ENCODE results near the gene NFASC.

Gene NFASC

DNA sequence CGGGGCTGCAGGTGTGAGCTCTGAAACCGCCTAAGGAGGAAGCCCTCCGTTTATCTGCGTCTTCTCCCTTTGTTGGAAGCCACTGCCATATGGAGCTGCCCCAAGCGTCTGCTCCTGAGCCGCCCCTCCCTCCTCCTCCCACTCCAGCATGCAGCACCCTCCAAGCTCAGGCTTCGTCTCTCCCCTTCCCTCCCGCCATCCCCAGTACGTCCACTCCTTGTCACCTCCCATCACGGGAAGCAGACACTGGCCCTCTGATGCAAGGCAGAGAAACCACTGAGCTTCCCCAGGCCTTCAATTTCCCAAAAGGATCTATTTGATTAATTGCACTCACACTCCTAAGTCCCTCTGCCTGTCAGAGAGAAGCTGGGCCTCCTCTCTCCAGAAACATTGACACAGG is 52.5 kb downstream of the NFASC start:
- Histone ChIP-seq H3K36me3 (ENCODE audit: control insufficient read depth, insufficient read depth, low read length) (no peaks in the 10 kb centered on the region), H3K9ac (ENCODE audit: low read length) (no peak overlapping the region), H3K4me1 (ENCODE audit: control insufficient read depth, insufficient read depth, low read length) (peaks cover 6% of the 10 kb centered on the region), H3K27me3 (ENCODE audit: control insufficient read depth, insufficient read depth, low read length) (peaks cover 5% of the 10 kb centered on the region), H3K4me3 (ENCODE audit: low read length) (no peak overlapping the region), H3K9me3 (ENCODE audit: control insufficient read depth, low read length) (no peaks in the 10 kb centered on the region)

GRCh38 chr1:204923626-204924012 is 53.0 kb downstream of the NFASC start:
- peaks cover 5% of the 10 kb centered on the region for H3K27me3 ChIP-seq (ENCODE audit: control insufficient read depth, insufficient read depth, low read length)
- no peaks in the 10 kb centered on the region for H3K9me3 ChIP-seq (ENCODE audit: control insufficient read depth, low read length)
- no peak overlapping the region for H3K4me3 ChIP-seq (ENCODE audit: low read length)
- no peak overlapping the region for H3K9ac ChIP-seq (ENCODE audit: low read length)
- H3K4me1 ChIP-seq (ENCODE audit: control insufficient read depth, insufficient read depth, low read length), result peaks cover 4% of the 10 kb centered on the region
- H3K36me3 ChIP-seq (ENCODE audit: control insufficient read depth, insufficient read depth, low read length), result no peaks in the 10 kb centered on the region

DNA sequence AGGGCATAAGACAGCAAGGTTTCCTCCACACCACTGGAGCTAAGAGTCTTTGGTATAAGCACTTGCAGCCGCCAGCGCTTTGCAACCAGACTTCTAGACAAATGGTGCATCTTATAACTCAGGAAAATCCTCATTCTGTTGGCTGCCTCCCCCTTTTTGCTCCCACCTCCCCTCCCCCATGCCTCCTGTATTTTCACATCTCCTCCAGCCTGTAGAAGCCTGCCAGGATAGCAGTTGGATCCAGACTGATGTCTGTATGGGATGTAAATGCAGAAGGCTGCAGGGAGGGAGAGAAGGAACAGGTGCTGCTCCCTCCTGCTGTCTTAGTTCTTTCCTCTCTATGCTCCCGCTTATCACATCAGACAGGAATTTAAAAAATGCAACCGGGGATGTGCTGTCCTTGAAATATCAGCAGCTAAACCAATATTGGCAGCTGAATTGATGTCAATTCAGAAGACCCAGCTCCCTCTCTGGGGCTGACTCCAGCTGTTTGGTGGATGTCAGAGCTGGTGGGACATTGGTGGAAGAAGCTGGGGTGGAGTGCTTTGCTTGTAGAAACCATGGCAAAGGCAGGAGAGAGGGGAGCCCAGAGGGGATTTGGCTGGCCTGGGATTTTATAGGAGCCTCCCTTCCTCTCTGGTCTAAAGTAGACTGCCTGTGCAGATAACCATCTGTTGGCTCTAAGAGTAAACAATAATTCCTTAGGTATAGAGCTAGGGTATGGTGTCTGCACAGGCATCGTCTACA is 53.5 kb downstream of the NFASC start:
- peaks cover 5% of the 10 kb centered on the region for H3K27me3 ChIP-seq (ENCODE audit: control insufficient read depth, insufficient read depth, low read length)
- no peaks in the 10 kb centered on the region for H3K4me1 ChIP-seq (ENCODE audit: control insufficient read depth, insufficient read depth, low read length)
- H3K9ac ChIP-seq (ENCODE audit: low read length), result no peak overlapping the region

DNA sequence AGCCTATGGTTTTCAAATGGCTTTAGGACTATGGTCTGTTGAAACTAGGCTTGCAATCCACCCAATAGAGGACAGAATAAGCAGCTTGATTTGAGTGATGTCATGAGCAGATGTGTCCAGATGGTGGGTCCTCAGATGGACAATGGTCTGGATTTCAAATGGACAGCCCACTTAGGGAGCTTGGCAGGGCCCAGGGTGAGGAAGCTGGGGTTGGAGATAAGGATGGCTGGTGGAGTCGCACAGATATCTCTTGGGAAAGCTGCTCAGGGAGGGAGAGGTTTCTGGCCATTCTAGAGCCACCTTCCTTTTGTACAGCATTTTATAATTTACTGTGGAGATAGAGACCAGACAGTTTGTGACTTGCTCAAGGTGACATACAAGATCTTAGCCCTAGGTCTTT is 55.0 kb downstream of the NFASC start:
- H3K36me3 ChIP-seq (ENCODE audit: control insufficient read depth, insufficient read depth, low read length), result no peaks in the 10 kb centered on the region
- no peak overlapping the region for H3K4me3 ChIP-seq (ENCODE audit: low read length)
- H3K9ac ChIP-seq (ENCODE audit: low read length), result no peak overlapping the region
- no peaks in the 10 kb centered on the region for H3K9me3 ChIP-seq (ENCODE audit: control insufficient read depth, low read length)
- peaks cover 5% of the 10 kb centered on the region for H3K27me3 ChIP-seq (ENCODE audit: control insufficient read depth, insufficient read depth, low read length)
- no peaks in the 10 kb centered on the region for H3K4me1 ChIP-seq (ENCODE audit: control insufficient read depth, insufficient read depth, low read length)

More for the DNA sequence above, 53.5 kb downstream of the NFASC start:
- H3K9me3 ChIP-seq (ENCODE audit: control insufficient read depth, low read length), result no peaks in the 10 kb centered on the region
- no peaks in the 10 kb centered on the region for H3K36me3 ChIP-seq (ENCODE audit: control insufficient read depth, insufficient read depth, low read length)
- H3K4me3 ChIP-seq (ENCODE audit: low read length), result no peak overlapping the region

DNA sequence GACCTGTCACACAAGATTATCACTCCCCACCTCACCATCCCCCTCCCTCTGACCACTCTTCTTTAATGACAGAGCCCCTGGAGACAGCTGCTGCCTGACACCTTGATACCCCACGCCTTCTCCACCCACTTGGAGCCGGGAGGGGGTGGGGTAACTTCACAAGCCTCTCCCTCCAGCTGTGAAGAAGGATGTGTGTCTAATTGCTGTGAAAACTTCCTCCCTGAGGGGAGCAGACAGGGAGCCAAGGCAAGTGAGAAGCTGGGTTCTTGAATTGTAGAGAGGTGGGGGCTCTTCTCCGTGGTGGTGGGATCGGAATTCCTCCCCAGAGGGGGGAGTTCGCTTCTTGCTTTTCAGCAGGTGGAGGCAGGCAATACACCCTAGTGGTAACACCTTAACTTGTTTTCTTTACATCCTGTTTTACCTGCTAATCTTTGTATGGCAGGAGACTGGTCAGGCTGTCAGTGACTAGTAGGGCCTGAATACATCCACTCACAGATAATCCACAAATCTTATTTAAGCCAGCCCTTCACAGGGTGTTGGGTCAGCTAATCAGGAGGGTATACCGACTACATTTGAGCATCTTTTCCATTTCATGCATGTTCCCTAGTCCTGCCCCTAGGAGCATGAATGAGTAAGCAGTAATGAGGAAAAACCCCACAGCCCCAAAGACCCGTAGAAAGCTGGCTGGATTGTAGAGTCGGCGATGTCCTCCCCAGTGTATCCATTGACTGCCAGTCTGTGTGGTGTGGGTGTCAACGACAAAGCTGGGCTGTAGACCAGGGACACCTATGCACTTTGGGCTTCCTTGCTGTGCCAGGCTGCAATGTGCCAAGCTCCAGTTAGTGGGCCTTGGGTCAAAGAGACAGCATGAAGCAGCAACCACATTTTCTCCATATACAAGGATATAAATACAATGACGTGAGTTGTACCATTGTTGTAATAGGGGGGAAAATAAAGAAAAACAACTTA is 57.3 kb downstream of the NFASC start:
- H3K4me3 ChIP-seq (ENCODE audit: low read length), result no peak overlapping the region
- no peak overlapping the region for H3K9ac ChIP-seq (ENCODE audit: low read length)
- H3K9me3 ChIP-seq (ENCODE audit: control insufficient read depth, low read length), result no peaks in the 10 kb centered on the region
- no peaks in the 10 kb centered on the region for H3K4me1 ChIP-seq (ENCODE audit: control insufficient read depth, insufficient read depth, low read length)
- peaks cover 5% of the 10 kb centered on the region for H3K27me3 ChIP-seq (ENCODE audit: control insufficient read depth, insufficient read depth, low read length)
- no peaks in the 10 kb centered on the region for H3K36me3 ChIP-seq (ENCODE audit: control insufficient read depth, insufficient read depth, low read length)

GRCh38 chr1:204928671-204929486 is 58.2 kb downstream of the NFASC start:
- peaks cover 5% of the 10 kb centered on the region for H3K27me3 ChIP-seq (ENCODE audit: control insufficient read depth, insufficient read depth, low read length)
- H3K9me3 ChIP-seq (ENCODE audit: control insufficient read depth, low read length), result no peaks in the 10 kb centered on the region
- H3K4me3 ChIP-seq (ENCODE audit: low read length), result no peak overlapping the region
- no peaks in the 10 kb centered on the region for H3K4me1 ChIP-seq (ENCODE audit: control insufficient read depth, insufficient read depth, low read length)
- H3K36me3 ChIP-seq (ENCODE audit: control insufficient read depth, insufficient read depth, low read length), result no peaks in the 10 kb centered on the region
- H3K9ac ChIP-seq (ENCODE audit: low read length), result no peak overlapping the region

DNA sequence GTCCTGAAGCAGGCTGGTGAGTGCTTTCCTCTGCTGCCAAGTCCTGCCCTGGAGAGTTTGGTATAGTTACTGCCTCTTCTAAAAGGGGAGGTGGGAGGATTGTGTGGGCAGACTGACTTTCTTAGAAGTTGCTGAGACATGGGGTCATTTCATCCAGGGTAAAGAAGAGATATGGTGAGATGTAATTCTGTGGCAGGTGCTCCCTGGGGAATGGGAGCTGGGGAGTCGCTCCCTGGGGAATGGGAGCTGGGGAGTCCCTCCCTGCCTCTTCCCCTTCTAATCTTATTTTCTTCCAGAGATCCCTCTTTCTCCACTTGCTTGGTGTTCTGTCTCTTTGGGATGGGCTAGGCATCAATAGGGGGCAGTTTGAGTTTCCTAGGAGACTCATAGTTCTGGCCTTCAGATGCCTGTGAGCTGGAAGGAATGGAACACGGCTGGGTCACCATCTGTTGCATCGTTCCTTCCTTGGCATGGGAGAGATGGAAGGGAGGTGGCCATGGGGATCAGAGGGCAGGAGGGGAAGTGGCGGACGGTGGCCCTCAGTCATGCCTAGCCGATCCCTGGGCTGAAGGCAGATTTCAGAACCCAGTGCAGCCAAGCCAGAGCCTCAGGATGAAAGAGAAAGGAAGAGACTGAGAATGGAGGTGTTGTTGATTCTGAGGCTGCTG is 59.0 kb downstream of the NFASC start:
- Histone ChIP-seq H3K4me3 (ENCODE audit: low read length) (no peak overlapping the region), H3K27me3 (ENCODE audit: control insufficient read depth, insufficient read depth, low read length) (peaks cover 5% of the 10 kb centered on the region), H3K9ac (ENCODE audit: low read length) (no peak overlapping the region), H3K9me3 (ENCODE audit: control insufficient read depth, low read length) (no peaks in the 10 kb centered on the region), H3K36me3 (ENCODE audit: control insufficient read depth, insufficient read depth, low read length) (no peaks in the 10 kb centered on the region), H3K4me1 (ENCODE audit: control insufficient read depth, insufficient read depth, low read length) (no peaks in the 10 kb centered on the region)

- no peak overlapping the region for H3K9ac ChIP-seq (ENCODE audit: low read length)
- no peaks in the 10 kb centered on the region for H3K9me3 ChIP-seq (ENCODE audit: control insufficient read depth, low read length)
- H3K4me1 ChIP-seq (ENCODE audit: control insufficient read depth, insufficient read depth, low read length), result no peaks in the 10 kb centered on the region
- H3K36me3 ChIP-seq (ENCODE audit: control insufficient read depth, insufficient read depth, low read length), result no peaks in the 10 kb centered on the region
- no peak overlapping the region for H3K4me3 ChIP-seq (ENCODE audit: low read length)
- H3K27me3 ChIP-seq (ENCODE audit: control insufficient read depth, insufficient read depth, low read length), result peaks cover 5% of the 10 kb centered on the region
Observed at GRCh38 chr1:204930155-204930523, 59.5 kb downstream of the NFASC start.

- peaks cover 5% of the 10 kb centered on the region for H3K27me3 ChIP-seq (ENCODE audit: control insufficient read depth, insufficient read depth, low read length)
- H3K4me3 ChIP-seq (ENCODE audit: low read length), result no peak overlapping the region
- no peak overlapping the region for H3K9ac ChIP-seq (ENCODE audit: low read length)
Observed at GRCh38 chr1:204931313-204931712, 60.7 kb downstream of the NFASC start.

DNA sequence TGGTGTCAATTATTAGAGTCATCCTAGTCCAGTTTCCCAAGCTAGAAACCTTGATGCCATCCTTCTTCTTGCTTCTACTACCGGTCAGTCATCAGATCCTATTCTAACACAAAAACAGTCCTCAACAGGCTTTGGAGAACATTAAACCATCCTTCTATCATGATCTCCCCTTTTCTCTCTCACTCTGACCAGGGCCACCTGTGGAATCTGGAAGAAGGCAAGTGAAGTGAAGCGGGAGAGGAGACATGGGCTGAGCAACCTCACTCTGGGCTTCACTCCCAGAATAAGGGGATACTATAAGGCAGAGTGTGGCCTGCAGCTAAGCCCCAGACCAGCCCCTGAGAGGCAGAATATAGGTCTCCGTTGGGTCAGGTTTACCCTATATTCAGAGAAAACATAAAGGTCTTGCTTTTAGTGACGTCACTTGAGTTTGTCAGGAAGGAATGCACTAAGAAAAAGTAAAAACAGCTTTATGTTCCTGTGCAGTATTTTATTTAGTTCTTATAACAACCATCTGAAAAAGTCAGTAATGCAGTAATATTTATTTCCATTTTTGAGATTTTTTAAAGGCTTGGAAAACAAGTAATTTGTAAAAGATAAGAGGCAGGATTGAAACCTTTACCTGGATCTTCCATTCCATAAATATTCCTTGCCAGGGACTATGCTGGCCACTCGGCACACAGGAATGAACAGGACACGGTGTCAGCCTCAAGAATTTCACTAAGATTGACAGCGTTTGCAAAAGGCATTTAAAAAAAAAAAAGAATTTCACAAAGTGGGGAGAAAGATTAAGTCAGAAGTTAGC is 61.3 kb downstream of the NFASC start:
- no peaks in the 10 kb centered on the region for H3K36me3 ChIP-seq (ENCODE audit: control insufficient read depth, insufficient read depth, low read length)
- H3K4me1 ChIP-seq (ENCODE audit: control insufficient read depth, insufficient read depth, low read length), result no peaks in the 10 kb centered on the region
- H3K4me3 ChIP-seq (ENCODE audit: low read length), result no peak overlapping the region
- no peak overlapping the region for H3K9ac ChIP-seq (ENCODE audit: low read length)
- H3K9me3 ChIP-seq (ENCODE audit: control insufficient read depth, low read length), result no peaks in the 10 kb centered on the region
- H3K27me3 ChIP-seq (ENCODE audit: control insufficient read depth, insufficient read depth, low read length), result peaks cover 5% of the 10 kb centered on the region

More at GRCh38 chr1:204931313-204931712, 60.7 kb downstream of the NFASC start:
- H3K36me3 ChIP-seq (ENCODE audit: control insufficient read depth, insufficient read depth, low read length), result no peaks in the 10 kb centered on the region
- no peaks in the 10 kb centered on the region for H3K4me1 ChIP-seq (ENCODE audit: control insufficient read depth, insufficient read depth, low read length)
- H3K9me3 ChIP-seq (ENCODE audit: control insufficient read depth, low read length), result no peaks in the 10 kb centered on the region

- H3K27me3 ChIP-seq (ENCODE audit: control insufficient read depth, insufficient read depth, low read length), result peaks cover 5% of the 10 kb centered on the region
- H3K4me3 ChIP-seq (ENCODE audit: low read length), result no peak overlapping the region
- no peaks in the 10 kb centered on the region for H3K4me1 ChIP-seq (ENCODE audit: control insufficient read depth, insufficient read depth, low read length)
- no peaks in the 10 kb centered on the region for H3K9me3 ChIP-seq (ENCODE audit: control insufficient read depth, low read length)
- H3K36me3 ChIP-seq (ENCODE audit: control insufficient read depth, insufficient read depth, low read length), result no peaks in the 10 kb centered on the region
- H3K9ac ChIP-seq (ENCODE audit: low read length), result no peak overlapping the region
Observed at GRCh38 chr1:204932573-204932909, 61.9 kb downstream of the NFASC start.
